ENCODE results near the gene ARRDC4.

Gene ARRDC4

GRCh38 chr15:97992823-97993222, 32.3 kb downstream of the ARRDC4 start:
- TF ChIP-seq CTCF (IDR thresholded peaks at IDR 0.05; ENCODE audit: low read depth, low read length, missing control alignments), result no peak
- in situ Hi-C loops (cut with HindIII; ENCODE audit: low sequenced_read_pairs), result no loop called here
- H3K4me3 ChIP-seq (ENCODE audit: low read depth, low read length), result no peak overlapping the region
- DNase-seq (ENCODE audit: low read depth), result no peak

DNA sequence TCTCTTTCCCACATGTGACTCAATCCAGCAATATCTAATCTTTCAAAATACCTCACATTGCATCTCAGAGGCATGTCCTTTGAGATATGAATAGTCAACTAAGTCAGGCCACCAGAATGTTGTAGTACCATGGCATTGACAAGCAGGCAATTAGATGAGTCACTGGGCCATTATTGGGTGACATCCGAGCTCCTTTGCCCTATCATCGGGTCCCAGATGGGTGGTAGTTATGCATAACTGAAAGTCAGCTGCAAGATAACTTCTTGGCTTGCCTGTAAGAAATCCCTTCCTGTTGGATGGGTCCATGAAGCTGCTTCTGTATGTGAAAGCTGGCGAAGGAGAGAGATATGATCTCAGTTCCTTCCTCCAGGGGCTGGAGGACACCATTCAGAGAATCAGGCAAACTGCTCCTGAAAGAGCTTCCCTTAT, 32.8 kb downstream of the ARRDC4 start:
- TF ChIP-seq CTCF (IDR thresholded peaks at IDR 0.05; ENCODE audit: low read depth, low read length, missing control alignments), result no peak
- H3K4me3 ChIP-seq (ENCODE audit: low read depth, low read length), result no peak overlapping the region
- in situ Hi-C loops (cut with HindIII; ENCODE audit: low sequenced_read_pairs), result no loop called here
- no peak for DNase-seq (ENCODE audit: low read depth)

DNA sequence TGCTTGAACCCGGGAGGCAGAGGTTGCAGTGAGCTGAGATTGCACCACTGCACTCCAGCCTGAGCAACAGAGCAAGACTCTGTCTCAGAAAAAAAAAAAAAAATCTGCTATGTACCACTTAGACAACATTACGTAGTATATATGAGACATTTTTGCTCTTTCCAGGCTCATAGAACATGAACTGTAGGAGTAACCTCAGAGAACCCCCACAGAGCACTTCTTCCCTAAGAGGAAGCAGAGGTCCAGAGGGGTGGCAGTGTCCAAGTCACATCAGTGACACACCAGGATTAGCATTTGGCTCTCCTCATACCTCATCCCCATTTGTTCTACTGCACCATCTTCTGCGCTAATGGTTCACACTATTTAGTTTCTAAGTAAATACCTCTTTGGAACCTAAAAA, 33.7 kb downstream of the ARRDC4 start:
- TF ChIP-seq CTCF (IDR thresholded peaks at IDR 0.05; ENCODE audit: low read depth, low read length, missing control alignments), result no peak
- no peak for DNase-seq (ENCODE audit: low read depth)
- no peak overlapping the region for H3K4me3 ChIP-seq (ENCODE audit: low read depth, low read length)
- in situ Hi-C loops (cut with HindIII; ENCODE audit: low sequenced_read_pairs), result no loop called here

GRCh38 chr15:97995192-97995591, 34.7 kb downstream of the ARRDC4 start:
- no peak overlapping the region for H3K4me3 ChIP-seq (ENCODE audit: low read depth, low read length)
- in situ Hi-C loops (cut with HindIII; ENCODE audit: low sequenced_read_pairs), result no loop called here

DNA sequence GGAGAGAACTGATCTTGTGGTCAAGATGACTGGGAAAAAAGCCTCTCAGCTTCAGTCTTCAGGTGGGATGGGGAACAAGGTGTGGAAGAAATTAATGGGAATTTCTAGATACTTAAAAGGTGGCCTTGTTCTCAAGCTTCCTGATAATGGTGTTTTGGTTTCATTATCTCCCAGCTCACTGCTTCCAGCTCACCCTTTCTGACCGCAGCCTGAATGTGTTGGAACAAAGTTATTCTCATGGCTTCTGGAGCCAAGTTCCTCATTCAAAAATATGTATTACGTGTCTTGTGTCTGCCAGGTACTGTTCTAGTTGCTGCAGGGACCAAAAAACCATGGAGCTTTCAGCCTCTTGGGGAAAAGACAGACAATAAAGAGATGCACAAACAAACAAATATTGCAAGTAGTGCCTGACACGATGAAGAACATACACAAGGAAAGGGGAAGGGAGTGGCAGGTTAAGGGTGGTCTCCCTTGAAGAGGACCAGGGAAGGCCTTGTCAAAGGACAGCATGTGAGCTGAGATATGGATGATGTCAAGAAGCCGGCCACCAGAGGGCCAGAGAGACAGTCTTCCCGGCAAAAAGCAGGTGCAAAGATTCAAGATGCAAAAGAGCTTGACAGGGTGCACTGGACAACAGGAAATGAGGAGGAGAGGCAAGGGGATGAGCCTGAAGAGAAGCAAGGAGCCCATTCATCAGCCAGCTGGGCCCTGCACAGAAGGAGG, 35.5 kb downstream of the ARRDC4 start:
- no peak overlapping the region for H3K4me3 ChIP-seq (ENCODE audit: low read depth, low read length)
- peak; percentile 33 for TF ChIP-seq CTCF (IDR thresholded peaks at IDR 0.05; ENCODE audit: low read depth, low read length, missing control alignments)
- in situ Hi-C loops (cut with HindIII; ENCODE audit: low sequenced_read_pairs), result no loop called here
- DNase-seq (ENCODE audit: low read depth), result peak; percentile 29

More at GRCh38 chr15:97995192-97995591, 34.7 kb downstream of the ARRDC4 start:
- TF ChIP-seq CTCF (IDR thresholded peaks at IDR 0.05; ENCODE audit: low read depth, low read length, missing control alignments), result no peak
- DNase-seq (ENCODE audit: low read depth), result no peak

GRCh38 chr15:97998307-97999071, 38.0 kb downstream of the ARRDC4 start:
- no peak for TF ChIP-seq CTCF (IDR thresholded peaks at IDR 0.05; ENCODE audit: low read depth, low read length, missing control alignments)
- DNase-seq (ENCODE audit: low read depth), result no peak
- in situ Hi-C loops (cut with HindIII; ENCODE audit: low sequenced_read_pairs), result no loop called here
- H3K4me3 ChIP-seq (ENCODE audit: low read depth, low read length), result no peak overlapping the region
